ENCODE results near the gene KLHL11.

DNA sequence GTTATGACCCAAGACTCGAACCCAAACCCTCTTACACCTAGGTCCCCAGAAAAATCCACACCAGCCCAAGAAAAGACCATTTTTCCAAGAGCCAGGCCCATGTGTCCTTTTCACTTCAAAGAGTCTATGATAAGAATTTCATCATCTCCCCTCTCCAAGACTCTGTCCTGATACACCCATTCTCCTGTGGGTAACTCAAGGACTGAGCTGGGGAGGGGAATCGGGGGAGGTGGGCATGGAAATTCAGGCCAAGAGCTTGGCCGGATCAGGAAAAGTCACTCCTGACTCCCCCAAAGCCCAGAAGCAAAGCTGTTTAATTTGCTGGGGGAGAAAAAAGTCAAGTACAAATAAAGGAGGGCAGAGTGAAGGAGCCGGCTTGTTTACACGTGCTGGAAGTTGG lies 49.8 kb upstream of the KLHL11 start:
- TF ChIP-seq, protein P1, sequence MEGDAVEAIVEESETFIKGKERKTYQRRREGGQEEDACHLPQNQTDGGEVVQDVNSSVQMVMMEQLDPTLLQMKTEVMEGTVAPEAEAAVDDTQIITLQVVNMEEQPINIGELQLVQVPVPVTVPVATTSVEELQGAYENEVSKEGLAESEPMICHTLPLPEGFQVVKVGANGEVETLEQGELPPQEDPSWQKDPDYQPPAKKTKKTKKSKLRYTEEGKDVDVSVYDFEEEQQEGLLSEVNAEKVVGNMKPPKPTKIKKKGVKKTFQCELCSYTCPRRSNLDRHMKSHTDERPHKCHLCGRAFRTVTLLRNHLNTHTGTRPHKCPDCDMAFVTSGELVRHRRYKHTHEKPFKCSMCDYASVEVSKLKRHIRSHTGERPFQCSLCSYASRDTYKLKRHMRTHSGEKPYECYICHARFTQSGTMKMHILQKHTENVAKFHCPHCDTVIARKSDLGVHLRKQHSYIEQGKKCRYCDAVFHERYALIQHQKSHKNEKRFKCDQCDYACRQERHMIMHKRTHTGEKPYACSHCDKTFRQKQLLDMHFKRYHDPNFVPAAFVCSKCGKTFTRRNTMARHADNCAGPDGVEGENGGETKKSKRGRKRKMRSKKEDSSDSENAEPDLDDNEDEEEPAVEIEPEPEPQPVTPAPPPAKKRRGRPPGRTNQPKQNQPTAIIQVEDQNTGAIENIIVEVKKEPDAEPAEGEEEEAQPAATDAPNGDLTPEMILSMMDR (IDR thresholded peaks at IDR 0.05): no peak
- TF ChIP-seq POLR2AphosphoS5 (IDR thresholded peaks at IDR 0.05) (no peak), POLR2A (IDR thresholded peaks at IDR 0.05) (no peak), EP300 (IDR thresholded peaks at IDR 0.05) (no peak)
